Stomach (tissue), 9 donors: Measurements from ENCODE around the gene TOX2. TPM values are rescaled to one million over a fixed set of nuclear protein-coding genes. Genes with fewer than 3 reads are reported as not detected.
A peak's percentile ranks its signal among the peaks of the same experiment; 100 is the strongest.

Experiments
- DNase-seq, 2 donors: peaks; one replicate each; pipeline versions ENCODE4 v3.0.0 to v3.0.0-alpha.2; 2013 to 2019
- H3K27ac ChIP-seq, 5 donors: fragments of 200-600 bp in 4 of 5; sonication (generic) in 4 of 5; one replicate each; pipeline ENCODE4 v1.5.1; 2013 to 2019; ENCODE audit warnings: mild to moderate bottlenecking in 1 of 5, moderate library complexity in 1 of 5
- H3K27me3 ChIP-seq, 3 donors: fragments of 200-600 bp; sonication (generic); one replicate each; pipeline ENCODE4 v1.5.1; 2017 to 2019; ENCODE audit warnings: mixed run types in 1 of 3
- H3K36me3 ChIP-seq, 4 donors: fragments of 200-600 bp; sonication (generic); 1 replicate in 3 of 4; 2 replicates in 1 of 4; pipeline ENCODE4 v1.5.1; 2016 to 2019
- H3K4me1 ChIP-seq, 4 donors: fragments of 200-600 bp; sonication (generic); one replicate each; pipeline ENCODE4 v1.5.1; 2016 to 2019
- H3K4me3 ChIP-seq, 4 donors: fragments of 200-600 bp; sonication (generic) in 3 of 4; one replicate each; pipeline ENCODE4 v1.5.1; 2016 to 2019; ENCODE audit warnings: mild to moderate bottlenecking in 1 of 4
- H3K9me3 ChIP-seq, 4 donors: fragments of 200-600 bp; sonication (generic); one replicate each; pipeline ENCODE4 v1.5.1; 2016 to 2019
- EP300 ChIP-seq: sonication (generic); formaldehyde crosslinking; IDR thresholded peaks from one replicate; pipeline ENCODE4 v1.6.1; 2017; ENCODE audit warnings: antibody characterized with exemption
- POLR2A ChIP-seq, 4 donors: fragments of 450-650 bp; IDR thresholded peaks; one replicate each; pipeline ENCODE4 v1.6.1; 2016; ENCODE audit warnings: antibody characterized with exemption in 4 of 4, control low read depth in 2 of 4, mild to moderate bottlenecking in 1 of 4, moderate library complexity in 1 of 4
- POLR2AphosphoS5 ChIP-seq, 3 donors: sonication (generic); formaldehyde crosslinking; IDR thresholded peaks; one replicate each; pipeline ENCODE4 v1.6.1; 2016; ENCODE audit warnings: antibody characterized with exemption in 3 of 3
- WGBS, 5 donors: extraction: QIAGEN DNeasy Blood & Tissue Kit in 3 of 5; methylation state at CpG; one replicate each; pipeline versions ENCODE4 v1.1.5 to v1.1.7; 2013 to 2018; 5-methylcytosine and 5-hydroxymethylcytosine counted together
- intact Hi-C: fragments of 100-400 bp; cut with DNase I; formaldehyde crosslinking; loops from one replicate; pipeline ENCODE4 v1.15.1; 2023; ENCODE audit warnings: low total_unique reads
- polyA plus RNA-seq, 3 donors: library from polyadenylated mRNA; stranded (reverse); fragments of 200-250 nt; gene quantifications; one replicate each; pipeline ENCODE4 v1.2.3, GENCODE V29; 2013
- total RNA-seq, 5 donors: library from RNA; depleted of rRNA; stranded (reverse); fragments of >200 nt; gene quantifications; one replicate each; pipeline versions ENCODE4 v1.1.0 to v1.2.3, GENCODE V29; 2014 to 2016
- TF ChIP-seq, protein P1 (sequence below), 7 experiments: fragments of 450-650 bp in 4 of 7; fragments of 200-600 bp in 3 of 7; sonication (generic) in 3 of 7; IDR thresholded peaks; one replicate each; pipeline ENCODE4 v1.5.1; 2016 to 2019; ENCODE audit warnings: antibody characterized with exemption in 7 of 7, control low read depth in 2 of 7, mild to moderate bottlenecking in 1 of 7
- donor health status: healthy with polysubstance abuse.
- donor health status: Bipolar disorder and iron deficiency.
- donor health status: healthy.

TOX2 gene
- total and polyA plus RNA-seq, 8 donors, result 0.87 to 20.2 (median 7.0) TPM; not detected in 1

DNA sequence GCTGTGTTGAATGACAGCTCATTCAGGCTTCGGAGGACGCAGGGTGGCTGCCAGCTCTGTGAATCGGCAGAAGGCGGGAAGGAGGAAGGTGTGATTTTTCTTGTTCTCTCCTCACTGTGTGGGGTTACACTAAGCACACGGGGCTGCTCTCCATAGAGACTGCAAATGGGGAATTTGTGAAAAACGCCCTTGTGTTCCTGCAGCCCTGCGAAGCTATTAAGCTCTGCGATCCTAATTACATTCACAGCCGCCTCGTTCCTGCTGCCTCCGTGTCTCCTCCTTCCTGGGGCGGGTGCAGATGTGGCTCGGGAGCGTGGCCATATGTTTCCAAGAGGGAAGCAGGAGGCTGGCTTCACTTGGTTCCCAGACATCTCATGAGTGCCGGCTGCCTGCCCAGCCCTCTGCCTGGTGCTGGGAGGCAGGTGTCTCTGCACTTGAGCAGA, 124.0 kb downstream of the TOX2 start:
- TF ChIP-seq EP300, result no peak
- TF ChIP-seq POLR2AphosphoS5 (IDR thresholded peaks at IDR 0.05), result no peak
- TF ChIP-seq, protein P1, sequence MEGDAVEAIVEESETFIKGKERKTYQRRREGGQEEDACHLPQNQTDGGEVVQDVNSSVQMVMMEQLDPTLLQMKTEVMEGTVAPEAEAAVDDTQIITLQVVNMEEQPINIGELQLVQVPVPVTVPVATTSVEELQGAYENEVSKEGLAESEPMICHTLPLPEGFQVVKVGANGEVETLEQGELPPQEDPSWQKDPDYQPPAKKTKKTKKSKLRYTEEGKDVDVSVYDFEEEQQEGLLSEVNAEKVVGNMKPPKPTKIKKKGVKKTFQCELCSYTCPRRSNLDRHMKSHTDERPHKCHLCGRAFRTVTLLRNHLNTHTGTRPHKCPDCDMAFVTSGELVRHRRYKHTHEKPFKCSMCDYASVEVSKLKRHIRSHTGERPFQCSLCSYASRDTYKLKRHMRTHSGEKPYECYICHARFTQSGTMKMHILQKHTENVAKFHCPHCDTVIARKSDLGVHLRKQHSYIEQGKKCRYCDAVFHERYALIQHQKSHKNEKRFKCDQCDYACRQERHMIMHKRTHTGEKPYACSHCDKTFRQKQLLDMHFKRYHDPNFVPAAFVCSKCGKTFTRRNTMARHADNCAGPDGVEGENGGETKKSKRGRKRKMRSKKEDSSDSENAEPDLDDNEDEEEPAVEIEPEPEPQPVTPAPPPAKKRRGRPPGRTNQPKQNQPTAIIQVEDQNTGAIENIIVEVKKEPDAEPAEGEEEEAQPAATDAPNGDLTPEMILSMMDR (IDR thresholded peaks at IDR 0.05), result no peak
- no peak for TF ChIP-seq POLR2A (IDR thresholded peaks at IDR 0.05)
- peak; percentile 21 to 70 for DNase-seq
- Histone ChIP-seq H3K36me3 (no peaks in the 10 kb centered on the region), H3K4me3 (no peak overlapping the region), H3K27ac (no peak overlapping the region), H3K27me3 (peaks cover 0 to 40% (median 0%) of the 10 kb centered on the region in 3 donors), H3K4me1 (no peaks in the 10 kb centered on the region), H3K9me3 (no peaks in the 10 kb centered on the region)
- intact Hi-C loops, result no loop called here
- 26 to 45% (median 39%) methylated on average over 14 to 15 of the region's 15 CpGs for WGBS, 5 donors

GRCh38 chr20:44039147-44039546, 124.5 kb downstream of the TOX2 start:
- no peak overlapping the region for H3K27ac ChIP-seq
- intact Hi-C loops, result no loop called here
- TF ChIP-seq POLR2AphosphoS5 (IDR thresholded peaks at IDR 0.05) (no peak), EP300 (no peak), POLR2A (IDR thresholded peaks at IDR 0.05) (no peak)
- TF ChIP-seq, protein P1 (IDR thresholded peaks at IDR 0.05), result no peak
- H3K27me3 ChIP-seq, result peaks cover 0 to 40% (median 0%) of the 10 kb centered on the region in 3 donors
- WGBS, 5 donors, result 45 to 89% (median 78%) methylated on average over 1 of the region's 1 CpG
- no peaks in the 10 kb centered on the region for H3K4me1 ChIP-seq
- H3K9me3 ChIP-seq, result no peaks in the 10 kb centered on the region
- DNase-seq, result peak in 1 of 2 donors; percentile 15
- no peaks in the 10 kb centered on the region for H3K36me3 ChIP-seq
- H3K4me3 ChIP-seq, result no peak overlapping the region

GRCh38 chr20:44039741-44040140, 125.1 kb downstream of the TOX2 start:
- peak in 1 of 2 donors; percentile 16 for DNase-seq
- Histone ChIP-seq H3K27ac (no peak overlapping the region), H3K9me3 (no peaks in the 10 kb centered on the region), H3K36me3 (no peaks in the 10 kb centered on the region), H3K27me3 (peaks cover 0 to 40% (median 0%) of the 10 kb centered on the region in 3 donors), H3K4me1 (no peaks in the 10 kb centered on the region), H3K4me3 (no peak overlapping the region)
- intact Hi-C loops, result no loop called here
- 78 to 83% (median 80%) methylated on average over 10 of the region's 10 CpGs for WGBS, 5 donors
- TF ChIP-seq POLR2AphosphoS5 (IDR thresholded peaks at IDR 0.05) (no peak), EP300 (no peak), POLR2A (IDR thresholded peaks at IDR 0.05) (no peak)
- TF ChIP-seq, protein P1 (IDR thresholded peaks at IDR 0.05), result no peak

DNA sequence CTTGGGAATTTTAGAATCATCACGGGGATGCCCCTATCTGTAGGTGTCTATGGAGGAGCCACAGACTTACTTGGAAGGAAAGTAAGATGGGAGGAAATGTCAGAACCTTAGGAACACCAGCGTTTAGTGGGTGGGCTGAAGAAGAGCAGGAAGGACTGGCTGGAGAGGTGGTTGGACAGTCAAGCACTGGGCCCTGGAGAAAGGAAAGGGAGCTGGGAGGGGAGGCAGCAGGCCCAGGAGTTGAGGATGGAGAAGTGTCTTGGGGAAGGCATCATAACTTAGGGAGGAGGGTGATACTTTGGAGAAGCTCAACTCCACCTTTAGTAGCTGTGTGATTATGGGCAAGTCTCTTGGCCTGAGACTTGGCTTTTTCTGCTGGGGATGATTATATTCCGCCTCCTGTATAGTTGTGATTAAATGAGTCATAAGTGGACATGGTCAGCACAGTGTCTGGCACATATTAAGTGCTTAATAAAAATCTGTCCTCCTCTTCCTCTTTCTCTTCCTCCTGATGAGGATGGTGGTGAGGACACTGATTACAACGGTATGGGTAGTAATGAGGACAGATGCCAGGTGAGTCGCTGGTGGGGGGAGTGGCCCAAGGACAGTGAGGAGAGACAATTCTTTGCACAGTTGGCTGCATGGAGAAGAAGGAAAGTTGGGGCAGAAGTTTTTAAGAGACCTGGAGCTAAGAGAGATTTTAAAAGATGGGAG, 125.7 kb downstream of the TOX2 start:
- intact Hi-C loops, result no loop called here
- DNase-seq, result no peak
- H3K27ac ChIP-seq, result no peak overlapping the region
- no peaks in the 10 kb centered on the region for H3K9me3 ChIP-seq
- no peaks in the 10 kb centered on the region for H3K36me3 ChIP-seq
- WGBS, 5 donors, result 81 to 88% (median 84%) methylated on average over 5 of the region's 5 CpGs
- H3K4me3 ChIP-seq, result no peak overlapping the region
- TF ChIP-seq, protein P1 (IDR thresholded peaks at IDR 0.05), result no peak
- no peak for TF ChIP-seq POLR2AphosphoS5 (IDR thresholded peaks at IDR 0.05)
- no peak for TF ChIP-seq EP300
- no peak for TF ChIP-seq POLR2A (IDR thresholded peaks at IDR 0.05)
- no peaks in the 10 kb centered on the region for H3K4me1 ChIP-seq
- peaks cover 0 to 40% (median 0%) of the 10 kb centered on the region in 3 donors for H3K27me3 ChIP-seq
